HG02763 (cell line): ENCODE measurements around the gene ADCY2.

Experiments
- ATAC-seq: cut with Tn5 transposase; IDR thresholded peaks from one replicate; pipeline ENCODE4 v1.9.1; 2021; ENCODE audit warnings: mild to moderate bottlenecking, moderate library complexity; ENCODE audit not compliant: unreplicated experiment

ADCY2 gene

GRCh38 chr5:7435503-7435902 is 39.6 kb downstream of the ADCY2 start:
- no peak for ATAC-seq

DNA sequence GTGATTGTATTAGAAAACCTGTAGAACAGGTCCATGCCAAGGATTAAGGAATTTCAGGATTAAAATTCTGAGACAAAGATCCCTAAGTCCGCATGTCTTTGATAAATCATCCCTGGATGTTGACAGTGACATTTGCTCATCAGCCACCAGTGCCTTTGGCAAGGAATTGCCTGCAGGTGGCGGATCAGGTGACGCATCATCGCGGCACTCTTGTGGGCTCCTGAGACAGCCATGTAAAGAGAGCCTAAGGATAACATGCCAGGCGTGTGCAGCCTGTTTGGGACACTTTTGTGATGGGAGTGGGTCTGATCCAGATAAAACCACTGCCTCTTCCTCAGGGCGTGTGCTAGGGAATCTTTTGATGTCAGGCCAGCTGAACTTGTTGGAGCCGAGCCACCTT is 40.6 kb downstream of the ADCY2 start:
- ATAC-seq: no peak

DNA sequence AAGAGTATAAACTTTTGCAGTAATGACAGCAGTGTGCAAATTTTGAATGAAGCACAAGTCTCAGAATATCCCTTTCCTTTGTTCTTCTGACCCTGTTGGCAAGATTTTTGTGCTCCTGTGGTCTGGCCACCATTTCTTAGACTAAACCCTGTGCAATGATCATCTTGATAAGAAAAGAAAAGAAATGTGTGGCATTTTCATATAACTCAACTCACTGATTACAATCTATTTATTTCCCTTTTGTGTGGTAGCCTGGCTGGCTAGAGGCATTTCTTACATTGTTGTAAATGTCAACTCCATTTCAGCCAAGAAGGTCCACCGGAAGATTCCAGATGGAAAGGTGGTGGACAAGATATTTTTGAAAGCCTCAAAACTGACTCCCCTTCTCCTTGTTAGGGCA is 41.9 kb downstream of the ADCY2 start:
- ATAC-seq: no peak

GRCh38 chr5:7445068-7445467 is 49.1 kb downstream of the ADCY2 start:
- no peak for ATAC-seq

DNA sequence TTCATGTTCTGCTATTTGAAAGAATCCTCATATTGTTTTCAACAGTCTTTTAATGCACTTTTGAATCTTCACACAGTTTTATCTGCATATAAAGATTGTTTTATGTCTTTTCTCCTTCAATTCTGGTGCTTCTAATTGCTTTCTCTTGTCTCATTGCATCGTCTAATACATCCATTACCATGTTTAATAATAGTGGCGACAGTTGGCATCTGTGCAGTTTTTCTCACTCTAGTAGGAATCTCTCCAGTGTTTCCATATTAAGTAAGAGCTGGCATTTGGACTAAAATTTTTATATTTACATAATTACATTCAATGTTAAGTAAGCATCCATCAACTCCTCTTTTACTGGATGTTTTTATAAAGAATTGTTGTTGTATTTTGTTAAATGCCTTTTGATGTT is 49.9 kb downstream of the ADCY2 start:
- ATAC-seq: no peak

DNA sequence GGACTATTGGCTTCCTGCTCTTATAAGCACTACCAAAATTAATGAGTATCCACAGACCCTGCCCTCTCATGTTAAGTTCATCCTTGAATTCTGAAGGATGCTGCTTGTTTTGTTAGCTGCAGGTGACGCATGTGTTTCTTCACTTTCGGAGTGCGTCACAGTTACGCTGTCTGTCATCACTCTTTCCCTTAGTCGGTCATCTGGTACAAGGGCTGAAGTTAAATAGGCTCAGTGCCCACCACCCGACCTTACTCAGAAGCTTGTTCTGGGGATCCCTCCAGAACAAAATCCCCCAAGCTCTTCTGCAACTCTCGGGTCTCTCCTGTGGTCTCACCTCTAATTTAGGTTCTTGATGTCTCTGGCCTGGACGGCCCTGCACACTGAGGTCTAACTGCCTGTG is 51.0 kb downstream of the ADCY2 start:
- no peak for ATAC-seq

GRCh38 chr5:7453947-7454346 is 58.0 kb downstream of the ADCY2 start:
- no peak for ATAC-seq

- no peak for ATAC-seq
Measured at GRCh38 chr5:7456206-7456605, 60.3 kb downstream of the ADCY2 start.

DNA sequence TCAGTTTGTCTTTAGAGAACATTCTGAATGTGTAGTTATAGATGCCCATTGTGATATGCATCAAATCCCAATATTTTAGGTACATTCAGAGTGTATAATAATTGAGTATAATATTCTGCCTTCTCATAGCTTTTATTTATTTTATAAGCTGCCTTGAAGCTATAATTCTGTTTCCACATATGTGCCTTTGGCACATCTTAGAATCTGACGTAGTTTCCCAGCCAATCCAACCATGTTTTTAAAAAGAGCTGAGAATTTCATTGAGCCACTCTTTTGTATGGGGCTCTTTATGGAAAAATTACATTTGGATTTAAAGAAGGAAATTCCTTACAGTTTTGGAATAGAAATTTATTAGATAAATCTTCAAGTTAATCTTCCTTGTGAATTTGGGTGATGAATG is 65.4 kb downstream of the ADCY2 start:
- ATAC-seq: no peak

GRCh38 chr5:7462758-7463157 is 66.8 kb downstream of the ADCY2 start:
- ATAC-seq: no peak

DNA sequence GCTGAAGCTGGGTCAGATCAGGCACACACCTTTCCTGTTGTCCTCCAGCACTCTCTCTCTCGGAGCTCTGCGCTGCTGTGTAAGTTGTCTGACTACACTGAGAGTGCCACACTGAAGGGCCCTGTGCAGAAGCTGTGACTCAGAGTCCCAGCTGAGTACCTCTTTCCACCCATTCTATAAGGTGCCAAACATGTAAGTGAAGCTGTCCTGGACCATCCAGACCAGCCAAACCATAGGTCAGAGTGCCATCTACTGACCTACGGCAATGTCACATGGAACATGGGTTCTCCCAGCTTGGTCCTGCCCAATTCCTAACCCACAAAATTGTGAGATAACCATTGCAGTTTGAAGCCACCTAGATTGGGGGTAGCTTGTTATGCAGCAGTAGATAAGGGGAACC is 68.2 kb downstream of the ADCY2 start:
- no peak for ATAC-seq

DNA sequence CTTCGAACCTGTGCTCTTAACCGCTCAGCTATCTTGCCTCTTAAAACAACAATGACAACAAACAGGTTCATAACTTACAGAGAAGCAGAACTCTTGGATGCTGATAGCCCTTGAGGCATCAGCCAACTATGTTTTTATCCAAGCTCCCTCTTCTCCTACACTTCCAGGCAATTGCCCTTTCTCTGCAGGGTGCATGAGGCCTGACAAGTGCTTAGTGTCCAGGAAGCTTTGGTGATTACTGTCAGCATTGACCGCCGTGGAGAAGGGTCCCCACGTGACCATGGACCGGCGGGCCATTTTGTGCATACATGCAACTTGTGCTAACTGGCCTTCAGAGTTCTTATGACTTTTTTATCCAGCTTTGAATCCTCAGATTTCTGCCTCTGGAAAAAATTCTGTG is 71.2 kb downstream of the ADCY2 start:
- no peak for ATAC-seq

DNA sequence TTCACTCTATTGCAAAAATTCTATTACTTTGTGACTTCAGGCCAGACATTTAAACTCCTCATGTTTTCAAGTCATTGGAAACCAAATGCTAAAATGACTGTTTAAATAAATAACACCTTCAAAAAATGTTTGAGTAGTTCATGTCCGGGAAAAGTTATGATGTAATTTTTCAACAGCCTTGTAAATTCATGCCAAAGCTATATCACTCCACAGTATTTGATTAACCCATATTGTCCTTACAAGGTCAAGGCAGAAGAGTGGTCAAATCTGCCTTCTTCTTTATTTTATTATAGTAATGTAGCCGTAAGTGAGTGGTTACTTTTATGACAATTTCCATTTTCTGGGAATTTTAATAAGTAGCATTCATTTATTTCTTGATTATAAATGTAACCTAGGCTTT is 72.8 kb downstream of the ADCY2 start:
- ATAC-seq: no peak

GRCh38 chr5:7471710-7472109 is 75.8 kb downstream of the ADCY2 start:
- no peak for ATAC-seq

GRCh38 chr5:7473115-7473514 is 77.2 kb downstream of the ADCY2 start:
- ATAC-seq: no peak

DNA sequence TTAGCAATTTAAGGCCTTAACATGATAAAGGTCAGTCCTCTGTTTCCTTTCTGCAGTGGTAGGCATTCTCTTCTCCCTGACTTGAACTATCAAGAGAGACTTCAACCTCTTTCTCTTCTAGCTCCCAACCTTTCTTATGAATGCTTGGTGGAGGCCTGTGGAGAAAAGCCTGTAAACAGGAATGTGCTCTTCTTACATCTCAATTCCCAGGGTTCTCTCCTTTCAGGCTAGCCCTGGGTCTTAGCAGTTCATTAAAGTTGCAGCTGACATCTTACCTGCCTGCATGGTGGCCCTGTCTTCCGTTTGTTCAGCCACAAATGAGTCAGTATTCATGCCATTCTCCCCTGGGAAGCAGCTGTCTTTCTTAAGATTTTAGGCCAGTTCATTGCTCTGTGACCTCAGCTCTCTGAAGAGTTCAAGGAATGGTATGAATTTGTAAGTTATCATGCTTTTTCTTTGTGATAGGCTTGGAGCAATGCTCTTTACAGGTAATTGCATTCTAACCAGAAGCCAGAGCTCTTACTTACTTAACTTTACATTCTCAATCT is 77.8 kb downstream of the ADCY2 start:
- no peak for ATAC-seq

GRCh38 chr5:7474821-7475403 is 79.0 kb downstream of the ADCY2 start:
- ATAC-seq: no peak

- ATAC-seq: no peak
Measured at GRCh38 chr5:7478459-7478858, 82.5 kb downstream of the ADCY2 start.

DNA sequence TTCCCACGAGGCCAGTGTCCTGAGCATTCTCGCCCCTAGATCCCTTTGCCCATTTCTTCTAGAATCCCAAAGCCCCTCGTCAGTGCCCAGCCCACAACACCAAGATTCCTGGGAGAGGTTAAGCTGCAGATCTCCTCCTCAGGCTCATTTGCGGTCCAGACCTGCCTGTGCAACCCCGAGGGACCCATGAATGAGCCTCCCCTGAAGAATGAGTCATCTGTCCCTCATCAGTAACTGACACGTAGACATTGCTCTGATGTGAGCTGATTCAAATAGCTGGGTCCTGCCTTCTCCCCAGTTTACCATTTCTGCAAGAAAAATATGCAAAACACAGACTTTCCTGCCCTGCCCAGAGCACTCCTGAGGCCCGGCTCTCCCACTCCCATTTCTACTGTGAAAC is 92.8 kb downstream of the ADCY2 start:
- no peak for ATAC-seq

GRCh38 chr5:7492371-7492770 is 96.4 kb downstream of the ADCY2 start:
- no peak for ATAC-seq

- no peak for ATAC-seq
Measured at GRCh38 chr5:7493081-7493480, 97.1 kb downstream of the ADCY2 start.

- ATAC-seq: no peak
Measured at GRCh38 chr5:7493622-7494021, 97.7 kb downstream of the ADCY2 start.

GRCh38 chr5:7494481-7495130 is 98.7 kb downstream of the ADCY2 start:
- no peak for ATAC-seq
